GM19455 (cell line): ENCODE measurements around the gene BLOC1S3.
A peak's percentile ranks its signal among the peaks of the same experiment; 100 is the strongest.

ENCODE experiments used
- ATAC-seq: cut with Tn5 transposase; IDR thresholded peaks from one replicate; pipeline ENCODE4 v1.9.1; 2021; ENCODE audit not compliant: unreplicated experiment

BLOC1S3 gene

GRCh38 chr19:45178262-45179071, at the start of gene BLOC1S3:
Gene BLOC1S3, plus strand, starts transcription at chr19:45178784. Its CDS starts 513 bp downstream, at chr19:45179297.
- peak; percentile 81 for ATAC-seq

- no peak for ATAC-seq
Observed at GRCh38 chr19:45128806-45129205, 49.8 kb upstream of the BLOC1S3 start.

- ATAC-seq: no peak
Observed at GRCh38 chr19:45130236-45130635, 48.3 kb upstream of the BLOC1S3 start.

- ATAC-seq: no peak
Observed at GRCh38 chr19:45130888-45131615, 47.5 kb upstream of the BLOC1S3 start.

GRCh38 chr19:45133661-45134060, 44.9 kb upstream of the BLOC1S3 start:
- ATAC-seq: no peak

GRCh38 chr19:45135176-45135885, 43.3 kb upstream of the BLOC1S3 start:
- ATAC-seq: no peak

- peak; percentile 7 for ATAC-seq
Observed at GRCh38 chr19:45136507-45137178, 41.9 kb upstream of the BLOC1S3 start.

- ATAC-seq: peak; percentile 61
Observed at GRCh38 chr19:45137179-45137761, 41.3 kb upstream of the BLOC1S3 start.

GRCh38 chr19:45138303-45138751, 40.3 kb upstream of the BLOC1S3 start:
- ATAC-seq: no peak

- no peak for ATAC-seq
Observed at GRCh38 chr19:45139286-45140143, 39.1 kb upstream of the BLOC1S3 start.

- no peak for ATAC-seq
Observed at GRCh38 chr19:45140144-45140503, 38.5 kb upstream of the BLOC1S3 start.

- no peak for ATAC-seq
Observed at GRCh38 chr19:45140533-45140932, 38.1 kb upstream of the BLOC1S3 start.

- ATAC-seq: no peak
Observed at GRCh38 chr19:45141203-45141900, 37.2 kb upstream of the BLOC1S3 start.

GRCh38 chr19:45142016-45142725, 36.4 kb upstream of the BLOC1S3 start:
- ATAC-seq: no peak

GRCh38 chr19:45142726-45143110, 35.9 kb upstream of the BLOC1S3 start:
- no peak for ATAC-seq

GRCh38 chr19:45144431-45145269, 33.9 kb upstream of the BLOC1S3 start:
- ATAC-seq: no peak
